Body of pancreas (tissue), 4 donors: ENCODE measurements around the gene SHISA3. TPM values are rescaled to one million over a fixed set of nuclear protein-coding genes. Genes with fewer than 3 reads are reported as not detected.

ENCODE experiments used
- ATAC-seq: fragments of 150-250 bp; one replicate; pipeline ENCODE4 v1.9.1; 2016
- DNase-seq, 4 donors: peaks; one replicate each; pipeline ENCODE4 v3.0.0-alpha.2; 2019
- H3K27ac ChIP-seq, 4 donors: fragments of 200-600 bp; sonication (generic); 1 replicate in 3 of 4; 2 replicates in 1 of 4; pipeline versions ENCODE4 v1.5.1 to v1.6.1; 2016 to 2019; ENCODE audit warnings: mild to moderate bottlenecking in 1 of 4, mixed read lengths in 1 of 4, moderate library complexity in 1 of 4
- H3K27me3 ChIP-seq, 2 donors: fragments of 200-600 bp; sonication (generic); one replicate each; pipeline ENCODE4 v1.6.0; 2016; ENCODE audit warnings: mild to moderate bottlenecking in 1 of 2
- H3K36me3 ChIP-seq, 2 donors: fragments of 200-600 bp; sonication (generic); replicated peaks in 1 of 2; 2 replicates each; pipeline ENCODE4 v1.5.1; 2016; ENCODE audit warnings: low read depth in 2 of 2; ENCODE audit not compliant: insufficient read depth in 1 of 2
- H3K4me1 ChIP-seq: fragments of 200-600 bp; sonication (generic); one replicate; pipeline ENCODE4 v1.6.0; 2016
- H3K4me3 ChIP-seq, 2 donors: fragments of 200-600 bp; sonication (generic); 1 replicate in 1 of 2; 2 replicates in 1 of 2; pipeline ENCODE4 v1.5.1; 2016 to 2019
- H3K9me3 ChIP-seq, 3 donors: fragments of 200-600 bp; sonication (generic); 1 replicate in 2 of 3; 2 replicates in 1 of 3; pipeline ENCODE4 v1.5.1; 2016
- POLR2A ChIP-seq, 3 donors: fragments of 450-650 bp; IDR thresholded peaks; one replicate each; pipeline ENCODE4 v1.6.1; 2016; ENCODE audit warnings: antibody characterized with exemption in 3 of 3, mild to moderate bottlenecking in 2 of 3
- WGBS, 2 donors: methylation state at CpG; one replicate each; pipeline ENCODE4 v1.1.5; 2017; 5-methylcytosine and 5-hydroxymethylcytosine counted together
- intact Hi-C: fragments of 100-400 bp; cut with DNase I; formaldehyde crosslinking; loops from one replicate; pipeline ENCODE4 v1.15.1; 2023
- total RNA-seq, 2 donors: library from RNA; depleted of rRNA; stranded (reverse); fragments of >200 nt; gene quantifications; one replicate each; pipeline ENCODE4 v1.1.0, GENCODE V29; 2016
- TF ChIP-seq, protein P1 (sequence below), 7 experiments: fragments of 450-650 bp in 4 of 7; fragments of 200-600 bp in 3 of 7; sonication (generic) in 3 of 7; IDR thresholded peaks; one replicate each; pipeline ENCODE4 v1.5.1; 2016 to 2019; ENCODE audit warnings: antibody characterized with exemption in 7 of 7

The SHISA3 gene
- total RNA-seq, 2 donors from 2014 or later, result 1.0 TPM; not detected in 1

DNA sequence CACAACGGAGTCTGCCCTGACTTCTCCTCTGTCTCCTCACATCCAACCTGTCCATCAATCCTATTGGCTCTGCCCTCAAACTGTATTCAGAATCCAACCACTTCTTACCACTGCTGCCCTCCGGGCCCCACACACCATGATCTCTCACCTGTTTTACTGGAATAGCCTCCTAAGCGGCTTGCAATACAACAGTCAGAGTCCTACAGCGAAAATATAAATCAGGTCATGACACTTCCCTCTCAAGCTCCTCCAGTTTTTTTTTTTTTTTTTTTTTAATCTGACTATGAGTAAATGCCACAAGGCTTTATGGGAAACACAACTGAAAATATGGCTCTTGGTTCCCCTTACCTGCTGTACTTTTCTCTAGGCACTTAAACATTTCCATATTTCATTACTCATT is 42.8 kb downstream of the SHISA3 start:
- DNase-seq, result no peak
- Histone ChIP-seq H3K27me3 (no peaks in the 10 kb centered on the region), H3K27ac (no peak overlapping the region), H3K4me1 (no peaks in the 10 kb centered on the region), H3K9me3 (no peaks in the 10 kb centered on the region), H3K36me3 (peaks cover 0 to 2% of the 10 kb centered on the region in 2 donors), H3K4me3 (no peak overlapping the region)
- ATAC-seq, result no peak
- intact Hi-C loops, result no loop called here
- WGBS, 2 donors, result 96 to 97% methylated on average over 4 of the region's 4 CpGs
- TF ChIP-seq, protein P1, sequence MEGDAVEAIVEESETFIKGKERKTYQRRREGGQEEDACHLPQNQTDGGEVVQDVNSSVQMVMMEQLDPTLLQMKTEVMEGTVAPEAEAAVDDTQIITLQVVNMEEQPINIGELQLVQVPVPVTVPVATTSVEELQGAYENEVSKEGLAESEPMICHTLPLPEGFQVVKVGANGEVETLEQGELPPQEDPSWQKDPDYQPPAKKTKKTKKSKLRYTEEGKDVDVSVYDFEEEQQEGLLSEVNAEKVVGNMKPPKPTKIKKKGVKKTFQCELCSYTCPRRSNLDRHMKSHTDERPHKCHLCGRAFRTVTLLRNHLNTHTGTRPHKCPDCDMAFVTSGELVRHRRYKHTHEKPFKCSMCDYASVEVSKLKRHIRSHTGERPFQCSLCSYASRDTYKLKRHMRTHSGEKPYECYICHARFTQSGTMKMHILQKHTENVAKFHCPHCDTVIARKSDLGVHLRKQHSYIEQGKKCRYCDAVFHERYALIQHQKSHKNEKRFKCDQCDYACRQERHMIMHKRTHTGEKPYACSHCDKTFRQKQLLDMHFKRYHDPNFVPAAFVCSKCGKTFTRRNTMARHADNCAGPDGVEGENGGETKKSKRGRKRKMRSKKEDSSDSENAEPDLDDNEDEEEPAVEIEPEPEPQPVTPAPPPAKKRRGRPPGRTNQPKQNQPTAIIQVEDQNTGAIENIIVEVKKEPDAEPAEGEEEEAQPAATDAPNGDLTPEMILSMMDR (IDR thresholded peaks at IDR 0.05), result no peak
- TF ChIP-seq POLR2A (IDR thresholded peaks at IDR 0.05), result no peak

DNA sequence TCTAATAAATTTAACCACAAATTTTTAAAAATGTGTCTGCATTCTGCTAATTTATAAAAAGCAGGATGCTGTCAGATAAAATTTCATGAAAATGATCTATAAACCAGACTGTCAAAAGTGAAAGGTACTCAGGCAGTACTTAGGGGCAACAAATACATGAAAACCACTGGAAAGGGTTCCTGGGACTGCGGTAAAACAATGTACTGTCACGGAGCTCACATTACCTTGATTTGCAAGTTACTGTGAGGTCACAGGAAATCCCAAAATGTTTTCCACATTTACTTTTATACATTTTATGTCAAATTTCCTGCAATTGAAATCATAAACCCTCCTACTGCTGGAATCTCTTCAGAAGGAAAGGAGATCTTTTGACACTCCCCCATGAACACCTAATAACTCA is 45.3 kb downstream of the SHISA3 start:
- H3K4me3 ChIP-seq, result no peak overlapping the region
- TF ChIP-seq POLR2A (IDR thresholded peaks at IDR 0.05), result no peak
- TF ChIP-seq, protein P1 (IDR thresholded peaks at IDR 0.05), result no peak
- intact Hi-C loops, result no loop called here
- H3K36me3 ChIP-seq, result peaks cover 0 to 2% of the 10 kb centered on the region in 2 donors
- H3K4me1 ChIP-seq, result no peaks in the 10 kb centered on the region
- H3K27me3 ChIP-seq, result no peaks in the 10 kb centered on the region
- DNase-seq (no peak), ATAC-seq (no peak)
- no peak overlapping the region for H3K27ac ChIP-seq
- WGBS, 2 donors, result 90 to 91% methylated on average over 2 of the region's 2 CpGs
- no peaks in the 10 kb centered on the region for H3K9me3 ChIP-seq

DNA sequence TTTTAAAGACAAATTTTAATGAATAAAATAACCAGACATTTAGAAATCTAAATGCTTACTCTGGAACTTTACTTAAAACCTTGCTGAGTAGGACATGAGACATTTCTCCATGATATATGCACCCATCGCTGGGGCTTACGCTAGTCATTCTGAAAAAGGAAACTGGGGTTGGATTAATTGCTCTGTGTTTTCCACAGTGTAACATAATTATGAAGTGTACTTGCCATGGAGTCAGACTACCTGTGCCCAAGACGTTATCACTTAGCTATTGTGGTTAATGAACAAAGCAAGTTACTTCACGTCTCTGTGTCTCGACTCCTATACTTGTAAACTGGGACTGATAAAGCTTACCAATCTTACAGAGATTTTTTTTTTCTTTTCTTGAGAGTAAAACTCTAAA is 47.8 kb downstream of the SHISA3 start:
- H3K27me3 ChIP-seq, result no peaks in the 10 kb centered on the region
- 87 to 89% methylated on average over 5 of the region's 5 CpGs for WGBS, 2 donors
- H3K36me3 ChIP-seq, result peaks cover 0 to 2% of the 10 kb centered on the region in 2 donors
- no peak overlapping the region for H3K4me3 ChIP-seq
- no peak for ATAC-seq
- no peak overlapping the region for H3K27ac ChIP-seq
- TF ChIP-seq, protein P1 (IDR thresholded peaks at IDR 0.05), result no peak
- no peak for TF ChIP-seq POLR2A (IDR thresholded peaks at IDR 0.05)
- no peaks in the 10 kb centered on the region for H3K4me1 ChIP-seq
- H3K9me3 ChIP-seq, result no peaks in the 10 kb centered on the region
- DNase-seq, result no peak
- intact Hi-C loops, result no loop called here

DNA sequence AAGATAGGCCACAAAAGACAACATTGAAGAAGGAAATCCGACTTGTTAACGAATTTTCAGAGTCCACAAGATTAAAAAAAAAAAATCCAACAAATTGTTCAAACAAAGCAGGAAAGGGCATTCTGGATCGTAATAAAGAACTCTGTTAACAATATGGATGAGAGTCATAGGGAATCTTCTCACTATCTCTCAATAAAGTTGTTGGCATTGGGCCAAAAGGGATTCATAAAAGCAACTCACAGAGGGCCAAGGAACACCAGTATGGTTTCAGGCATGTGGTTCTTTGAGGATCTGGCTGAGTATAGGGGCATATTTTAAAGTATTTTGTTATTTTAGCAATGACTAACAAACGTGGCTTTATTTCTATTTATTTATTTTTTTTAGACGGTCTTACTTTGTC is 49.5 kb downstream of the SHISA3 start:
- Histone ChIP-seq H3K27ac (no peak overlapping the region), H3K4me3 (no peak overlapping the region), H3K9me3 (no peaks in the 10 kb centered on the region), H3K36me3 (peaks cover 0 to 2% of the 10 kb centered on the region in 2 donors), H3K27me3 (no peaks in the 10 kb centered on the region), H3K4me1 (no peaks in the 10 kb centered on the region)
- TF ChIP-seq POLR2A (IDR thresholded peaks at IDR 0.05), result no peak
- TF ChIP-seq, protein P1 (IDR thresholded peaks at IDR 0.05), result no peak
- DNase-seq, result no peak
- ATAC-seq, result no peak
- intact Hi-C loops, result no loop called here
- 65 to 70% methylated on average over 5 of the region's 5 CpGs for WGBS, 2 donors

Other genes with a start within 250 kb of the SHISA3 start
- gene BEND4, start 244.8 kb upstream of the SHISA3 start, total RNA-seq, result not detected